Measurements from ENCODE around the gene LBHD2. TPM values are rescaled to one million over a fixed set of nuclear protein-coding genes. Genes with fewer than 3 reads are reported as not detected.

Gene LBHD2
- total and polyA plus RNA-seq, 2 of the 8 experiments (the other 6 are each of a cell fraction or from before 2014, with no cell fraction given), result not detected

- TF ChIP-seq, protein P1, sequence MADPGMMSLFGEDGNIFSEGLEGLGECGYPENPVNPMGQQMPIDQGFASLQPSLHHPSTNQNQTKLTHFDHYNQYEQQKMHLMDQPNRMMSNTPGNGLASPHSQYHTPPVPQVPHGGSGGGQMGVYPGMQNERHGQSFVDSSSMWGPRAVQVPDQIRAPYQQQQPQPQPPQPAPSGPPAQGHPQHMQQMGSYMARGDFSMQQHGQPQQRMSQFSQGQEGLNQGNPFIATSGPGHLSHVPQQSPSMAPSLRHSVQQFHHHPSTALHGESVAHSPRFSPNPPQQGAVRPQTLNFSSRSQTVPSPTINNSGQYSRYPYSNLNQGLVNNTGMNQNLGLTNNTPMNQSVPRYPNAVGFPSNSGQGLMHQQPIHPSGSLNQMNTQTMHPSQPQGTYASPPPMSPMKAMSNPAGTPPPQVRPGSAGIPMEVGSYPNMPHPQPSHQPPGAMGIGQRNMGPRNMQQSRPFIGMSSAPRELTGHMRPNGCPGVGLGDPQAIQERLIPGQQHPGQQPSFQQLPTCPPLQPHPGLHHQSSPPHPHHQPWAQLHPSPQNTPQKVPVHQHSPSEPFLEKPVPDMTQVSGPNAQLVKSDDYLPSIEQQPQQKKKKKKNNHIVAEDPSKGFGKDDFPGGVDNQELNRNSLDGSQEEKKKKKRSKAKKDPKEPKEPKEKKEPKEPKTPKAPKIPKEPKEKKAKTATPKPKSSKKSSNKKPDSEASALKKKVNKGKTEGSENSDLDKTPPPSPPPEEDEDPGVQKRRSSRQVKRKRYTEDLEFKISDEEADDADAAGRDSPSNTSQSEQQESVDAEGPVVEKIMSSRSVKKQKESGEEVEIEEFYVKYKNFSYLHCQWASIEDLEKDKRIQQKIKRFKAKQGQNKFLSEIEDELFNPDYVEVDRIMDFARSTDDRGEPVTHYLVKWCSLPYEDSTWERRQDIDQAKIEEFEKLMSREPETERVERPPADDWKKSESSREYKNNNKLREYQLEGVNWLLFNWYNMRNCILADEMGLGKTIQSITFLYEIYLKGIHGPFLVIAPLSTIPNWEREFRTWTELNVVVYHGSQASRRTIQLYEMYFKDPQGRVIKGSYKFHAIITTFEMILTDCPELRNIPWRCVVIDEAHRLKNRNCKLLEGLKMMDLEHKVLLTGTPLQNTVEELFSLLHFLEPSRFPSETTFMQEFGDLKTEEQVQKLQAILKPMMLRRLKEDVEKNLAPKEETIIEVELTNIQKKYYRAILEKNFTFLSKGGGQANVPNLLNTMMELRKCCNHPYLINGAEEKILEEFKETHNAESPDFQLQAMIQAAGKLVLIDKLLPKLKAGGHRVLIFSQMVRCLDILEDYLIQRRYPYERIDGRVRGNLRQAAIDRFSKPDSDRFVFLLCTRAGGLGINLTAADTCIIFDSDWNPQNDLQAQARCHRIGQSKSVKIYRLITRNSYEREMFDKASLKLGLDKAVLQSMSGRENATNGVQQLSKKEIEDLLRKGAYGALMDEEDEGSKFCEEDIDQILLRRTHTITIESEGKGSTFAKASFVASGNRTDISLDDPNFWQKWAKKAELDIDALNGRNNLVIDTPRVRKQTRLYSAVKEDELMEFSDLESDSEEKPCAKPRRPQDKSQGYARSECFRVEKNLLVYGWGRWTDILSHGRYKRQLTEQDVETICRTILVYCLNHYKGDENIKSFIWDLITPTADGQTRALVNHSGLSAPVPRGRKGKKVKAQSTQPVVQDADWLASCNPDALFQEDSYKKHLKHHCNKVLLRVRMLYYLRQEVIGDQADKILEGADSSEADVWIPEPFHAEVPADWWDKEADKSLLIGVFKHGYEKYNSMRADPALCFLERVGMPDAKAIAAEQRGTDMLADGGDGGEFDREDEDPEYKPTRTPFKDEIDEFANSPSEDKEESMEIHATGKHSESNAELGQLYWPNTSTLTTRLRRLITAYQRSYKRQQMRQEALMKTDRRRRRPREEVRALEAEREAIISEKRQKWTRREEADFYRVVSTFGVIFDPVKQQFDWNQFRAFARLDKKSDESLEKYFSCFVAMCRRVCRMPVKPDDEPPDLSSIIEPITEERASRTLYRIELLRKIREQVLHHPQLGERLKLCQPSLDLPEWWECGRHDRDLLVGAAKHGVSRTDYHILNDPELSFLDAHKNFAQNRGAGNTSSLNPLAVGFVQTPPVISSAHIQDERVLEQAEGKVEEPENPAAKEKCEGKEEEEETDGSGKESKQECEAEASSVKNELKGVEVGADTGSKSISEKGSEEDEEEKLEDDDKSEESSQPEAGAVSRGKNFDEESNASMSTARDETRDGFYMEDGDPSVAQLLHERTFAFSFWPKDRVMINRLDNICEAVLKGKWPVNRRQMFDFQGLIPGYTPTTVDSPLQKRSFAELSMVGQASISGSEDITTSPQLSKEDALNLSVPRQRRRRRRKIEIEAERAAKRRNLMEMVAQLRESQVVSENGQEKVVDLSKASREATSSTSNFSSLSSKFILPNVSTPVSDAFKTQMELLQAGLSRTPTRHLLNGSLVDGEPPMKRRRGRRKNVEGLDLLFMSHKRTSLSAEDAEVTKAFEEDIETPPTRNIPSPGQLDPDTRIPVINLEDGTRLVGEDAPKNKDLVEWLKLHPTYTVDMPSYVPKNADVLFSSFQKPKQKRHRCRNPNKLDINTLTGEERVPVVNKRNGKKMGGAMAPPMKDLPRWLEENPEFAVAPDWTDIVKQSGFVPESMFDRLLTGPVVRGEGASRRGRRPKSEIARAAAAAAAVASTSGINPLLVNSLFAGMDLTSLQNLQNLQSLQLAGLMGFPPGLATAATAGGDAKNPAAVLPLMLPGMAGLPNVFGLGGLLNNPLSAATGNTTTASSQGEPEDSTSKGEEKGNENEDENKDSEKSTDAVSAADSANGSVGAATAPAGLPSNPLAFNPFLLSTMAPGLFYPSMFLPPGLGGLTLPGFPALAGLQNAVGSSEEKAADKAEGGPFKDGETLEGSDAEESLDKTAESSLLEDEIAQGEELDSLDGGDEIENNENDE (IDR thresholded peaks at IDR 0.05; ENCODE audit: insufficient replicate concordance, low read length), result no peak
Measured at GRCh38 chr14:103121121-103121845, 37.3 kb downstream of the LBHD2 start (continued).
